HG03521 (cell line): ENCODE measurements around the gene RFC3.
"Not testable (repeated sequence)": the region's sequence is repeated elsewhere in the genome, so short reads cannot be mapped to it uniquely, and the experiment has no call there.

Source experiments
- ATAC-seq: cut with Tn5 transposase; IDR thresholded peaks from one replicate; pipeline ENCODE4 v1.9.1; 2021; ENCODE audit warnings: mild to moderate bottlenecking, moderate library complexity; ENCODE audit not compliant: unreplicated experiment

The RFC3 gene

GRCh38 chr13:33817901-33818706 is at the start of gene RFC3:
RFC3 (plus strand) TSS chr13:33818149; CDS start chr13:33818179, 30 bp downstream.
- ATAC-seq: peak; percentile 92

DNA sequence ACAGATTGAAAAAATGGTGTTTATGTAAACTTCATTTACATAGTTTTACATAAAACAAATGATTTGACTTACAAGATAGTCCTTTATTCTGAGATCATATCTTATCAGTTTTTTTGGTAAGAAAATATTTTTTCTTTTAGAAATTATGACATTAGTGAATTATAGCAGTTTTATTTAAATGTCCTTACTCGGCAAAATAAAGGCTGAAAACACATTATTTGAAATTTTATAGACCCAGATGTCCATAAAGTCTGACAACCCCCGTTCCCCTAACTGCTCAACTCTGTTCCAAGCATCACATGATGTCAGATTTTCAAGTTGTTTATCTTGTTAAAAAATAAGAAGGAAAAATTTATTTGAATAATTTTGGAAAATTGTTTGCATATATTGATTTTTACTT is 46.7 kb upstream of the RFC3 start:
- ATAC-seq: no peak

- no peak for ATAC-seq
Observed at GRCh38 chr13:33773790-33774462, 44.0 kb upstream of the RFC3 start.

DNA sequence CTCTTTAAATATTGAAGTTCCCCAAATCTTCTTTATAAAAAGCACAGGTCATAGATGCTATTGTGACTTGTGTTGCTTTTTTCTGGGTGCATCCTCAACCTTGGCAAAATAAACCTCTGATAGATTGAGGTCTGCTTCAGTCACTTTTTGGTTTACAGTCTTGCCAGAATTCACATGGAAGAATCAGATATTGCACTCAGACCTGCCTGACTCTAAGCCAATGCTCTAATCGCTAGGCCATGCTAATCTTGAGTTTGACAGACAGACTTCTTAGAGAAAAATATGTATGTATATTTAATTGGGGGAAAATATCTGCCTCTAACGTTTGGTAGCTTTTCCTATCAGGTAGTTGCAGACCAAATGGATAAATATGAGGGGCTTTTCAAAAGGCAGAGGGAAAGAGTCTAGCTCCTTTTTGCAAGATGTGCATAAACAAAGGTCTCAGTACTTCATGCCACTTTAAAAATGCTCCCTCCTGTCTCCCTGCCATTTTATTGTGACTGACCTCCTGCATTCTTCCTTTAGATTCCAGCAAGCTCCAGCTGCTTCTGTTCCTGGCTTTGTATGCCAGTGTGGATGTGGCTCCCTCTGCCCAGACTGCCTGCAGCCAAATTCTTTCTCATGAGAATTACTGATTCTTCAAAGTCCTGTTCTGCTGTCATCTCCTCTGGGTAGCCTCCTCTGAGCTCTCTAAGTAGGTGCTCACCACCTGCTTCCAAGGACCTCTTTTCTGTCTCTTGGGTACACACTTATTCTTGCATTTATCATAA is 42.4 kb upstream of the RFC3 start:
- ATAC-seq: no peak

DNA sequence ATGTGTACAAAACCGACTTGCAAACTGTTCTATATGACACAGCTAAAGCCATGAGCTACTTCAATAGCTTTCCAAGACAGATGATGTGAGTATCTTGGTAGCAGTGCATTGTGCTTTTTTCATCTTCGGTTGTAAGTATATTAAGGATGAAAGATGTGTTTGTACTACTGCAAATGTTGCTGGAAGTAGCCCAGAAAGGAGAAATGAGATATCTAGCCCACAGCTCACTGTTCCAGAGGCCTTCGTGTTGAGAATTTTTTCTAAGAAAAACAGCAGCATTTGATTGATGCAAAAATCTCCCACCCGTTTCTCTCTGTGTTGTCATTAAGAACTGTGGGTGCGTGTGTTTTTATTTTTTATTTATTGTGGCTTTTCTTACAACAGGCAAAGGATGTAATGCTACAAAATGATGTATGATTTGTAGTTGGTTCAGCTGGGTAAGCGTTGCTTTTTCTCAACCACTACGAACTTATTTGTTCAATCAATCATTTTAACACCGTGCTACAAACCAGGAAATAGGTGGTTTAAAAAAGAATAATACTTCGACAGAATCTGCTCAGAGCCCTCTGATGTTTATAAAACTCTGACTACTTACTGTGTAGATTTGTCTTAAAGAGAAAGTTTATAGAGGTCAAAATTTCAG is 41.6 kb upstream of the RFC3 start:
- ATAC-seq: no peak

GRCh38 chr13:33782631-33783030 is 35.3 kb upstream of the RFC3 start:
- no peak for ATAC-seq

DNA sequence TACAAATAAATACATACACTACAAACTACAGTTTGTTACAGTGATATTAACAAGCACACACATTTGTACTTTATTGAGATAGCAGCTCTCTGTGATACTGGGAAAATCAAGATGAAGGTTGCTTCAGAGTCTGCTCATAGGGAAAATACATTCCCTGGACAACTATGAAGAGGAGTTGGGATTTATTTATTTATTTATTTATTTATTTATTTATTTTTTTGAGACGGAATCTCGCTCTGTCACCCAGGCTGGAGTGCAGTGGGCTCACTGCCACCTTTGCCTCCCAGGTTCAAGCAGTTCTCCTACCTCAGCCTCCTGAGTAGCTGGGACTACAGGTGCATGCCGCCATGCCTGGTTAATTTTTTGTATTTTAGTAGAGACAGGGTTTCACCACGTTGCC is 34.7 kb upstream of the RFC3 start:
- ATAC-seq: not testable (repeated sequence)

GRCh38 chr13:33784738-33785137 is 33.2 kb upstream of the RFC3 start:
- no peak for ATAC-seq

DNA sequence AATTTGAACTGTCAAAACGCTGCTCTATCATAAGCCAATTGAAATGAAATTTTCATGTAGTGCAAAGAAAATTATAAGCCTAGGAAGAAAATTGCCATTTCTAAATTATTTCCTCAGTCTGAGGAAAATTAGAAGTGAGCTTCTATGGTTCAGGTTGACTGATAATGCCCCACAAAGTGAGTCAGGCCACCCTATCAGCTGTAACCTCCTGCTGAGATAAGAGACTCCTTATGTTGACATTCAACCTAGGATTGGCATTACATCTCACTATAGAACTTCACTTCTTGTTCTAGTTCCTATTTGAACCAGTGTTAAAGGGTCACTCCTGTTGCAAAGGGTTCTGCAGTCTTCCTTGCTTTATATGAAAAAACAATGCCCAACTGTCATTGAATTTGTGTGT is 32.6 kb upstream of the RFC3 start:
- no peak for ATAC-seq

DNA sequence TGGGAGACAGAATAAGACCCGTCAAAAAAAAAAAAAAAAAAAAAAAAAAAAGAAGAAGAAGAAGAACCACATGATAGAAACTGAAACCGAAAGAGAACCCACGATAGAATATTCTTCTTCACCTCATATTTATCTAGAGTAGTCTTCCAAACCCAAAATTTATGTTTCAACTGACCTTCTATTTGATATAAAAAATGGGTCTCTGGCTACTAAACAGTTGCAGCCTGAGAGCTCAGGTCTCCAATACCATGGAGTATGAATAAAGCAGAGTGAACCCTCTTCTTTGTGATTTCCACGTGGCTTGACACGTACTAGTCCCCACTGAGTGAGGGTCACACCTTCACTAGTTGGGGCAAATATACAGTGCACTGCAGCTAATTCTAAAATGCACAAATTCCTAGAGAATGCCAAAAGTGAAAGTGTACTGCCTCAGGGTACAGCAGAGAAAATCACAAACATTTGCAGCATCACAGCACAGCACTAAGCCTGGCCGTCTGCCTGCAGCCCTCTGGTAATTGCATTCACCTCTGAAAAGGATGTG is 30.8 kb upstream of the RFC3 start:
- ATAC-seq: peak; percentile 48

DNA sequence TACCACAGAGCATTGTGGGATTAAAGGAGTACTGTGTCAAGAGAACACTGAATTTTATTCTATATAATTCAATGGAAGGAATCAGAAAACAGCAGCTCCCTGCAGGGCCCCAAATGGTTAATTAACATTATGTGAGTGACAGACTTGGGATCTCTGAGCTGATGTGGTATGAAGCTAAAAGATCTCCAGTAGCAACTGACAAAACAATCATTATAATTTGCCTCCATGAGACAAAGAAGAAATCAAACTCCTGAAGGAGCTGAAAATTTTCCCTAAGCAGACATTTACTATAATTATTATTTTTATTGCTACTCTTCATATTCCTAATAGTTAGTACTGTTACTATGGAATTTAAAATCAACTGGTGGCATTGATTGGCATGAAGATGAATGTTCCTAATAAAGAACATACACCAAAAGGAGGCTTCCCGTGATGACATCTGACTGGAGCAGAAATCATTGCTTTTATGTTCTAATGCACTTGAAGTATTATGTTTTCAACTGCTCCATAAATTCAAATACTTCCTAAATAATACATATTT is 28.8 kb upstream of the RFC3 start:
- no peak for ATAC-seq

DNA sequence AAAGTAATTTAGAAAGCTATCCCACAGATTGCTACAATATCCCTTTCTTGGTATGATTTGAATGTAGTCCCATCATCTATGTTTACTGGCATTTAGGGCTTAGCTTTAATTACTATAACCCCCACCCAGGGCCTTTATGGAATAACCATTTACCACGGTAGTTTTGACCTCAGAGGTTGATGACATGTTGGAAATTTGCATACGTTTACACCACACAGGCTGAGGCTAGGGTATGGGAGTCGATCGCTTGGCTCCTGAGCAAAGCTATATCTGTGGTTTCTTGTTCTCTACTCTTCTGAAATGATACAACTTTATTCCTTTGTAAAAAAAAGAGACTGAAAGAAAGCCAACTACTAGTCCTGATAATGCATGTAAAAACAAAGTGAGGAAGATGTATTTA is 28.2 kb upstream of the RFC3 start:
- ATAC-seq: no peak

GRCh38 chr13:33793726-33794125 is 24.2 kb upstream of the RFC3 start:
- ATAC-seq: no peak

- no peak for ATAC-seq
Observed at GRCh38 chr13:33794576-33794975, 23.4 kb upstream of the RFC3 start.

DNA sequence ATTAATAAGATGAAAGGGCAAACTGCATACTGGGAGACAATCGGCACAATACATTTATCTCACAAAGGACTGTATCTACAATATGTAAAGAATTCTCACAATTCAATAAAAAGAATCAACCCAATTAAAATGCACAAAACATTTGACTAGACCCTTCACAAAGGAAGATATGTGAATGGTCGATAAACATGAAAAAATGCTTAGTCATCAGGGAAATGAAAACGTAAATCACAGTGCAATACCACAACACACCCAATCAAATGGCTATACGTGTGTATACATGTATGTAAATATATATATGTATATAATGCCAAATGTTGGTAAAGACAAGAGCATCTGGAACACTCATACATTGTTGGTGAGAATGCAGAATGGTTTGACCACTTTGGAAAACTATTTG is 21.9 kb upstream of the RFC3 start:
- no peak for ATAC-seq

- peak; percentile 46 for ATAC-seq
Observed at GRCh38 chr13:33797622-33798021, 20.3 kb upstream of the RFC3 start.

DNA sequence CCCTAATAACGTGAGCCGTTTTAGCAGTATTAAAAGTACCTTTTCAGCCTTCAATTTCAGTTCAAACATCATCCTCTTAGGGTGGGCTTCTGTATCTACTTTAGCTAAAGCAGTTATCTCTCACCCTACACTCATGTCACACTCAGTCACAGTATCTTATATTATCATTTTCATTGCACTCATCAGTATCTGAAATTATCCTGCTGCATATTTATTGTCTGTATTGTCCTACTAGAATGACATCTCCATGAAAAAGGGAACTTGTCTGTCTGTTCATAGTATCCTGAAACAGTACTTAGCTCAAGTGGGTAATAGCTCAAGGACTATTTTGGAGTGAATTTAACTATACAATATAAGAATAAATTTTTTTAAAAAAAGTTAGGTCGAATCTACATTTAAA is 19.9 kb upstream of the RFC3 start:
- ATAC-seq: no peak

- no peak for ATAC-seq
Observed at GRCh38 chr13:33799950-33800592, 17.9 kb upstream of the RFC3 start.

DNA sequence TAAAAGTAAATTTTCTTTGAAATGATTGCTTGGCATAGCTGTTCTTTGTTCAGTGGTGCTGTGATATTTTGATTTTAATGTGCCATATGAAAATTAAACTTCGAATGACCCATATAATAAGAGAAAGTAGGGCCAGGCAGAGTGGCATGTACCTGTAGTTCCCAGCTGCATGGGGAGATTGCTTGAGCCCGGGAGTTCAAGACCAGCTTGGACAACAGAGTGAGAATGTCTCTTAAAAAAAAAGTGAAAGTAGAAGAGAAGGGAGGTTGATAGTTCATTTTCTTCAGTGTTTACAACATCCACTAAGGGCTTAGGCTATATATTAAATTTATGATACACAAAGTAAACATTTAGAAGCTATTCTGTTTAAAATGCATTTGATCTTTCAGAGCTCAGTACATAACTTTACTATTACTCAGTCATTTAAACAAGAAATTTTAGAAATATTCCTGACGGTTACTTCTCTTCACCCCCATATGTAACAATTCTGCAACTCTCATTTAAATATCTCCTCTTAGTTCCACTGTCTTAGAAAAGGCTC is 17.2 kb upstream of the RFC3 start:
- ATAC-seq: no peak
